NCI-H82 treated with DMSO at 0.1 percent for 48 hours (cell line): Measurements from ENCODE around the gene CABP2.
"Not testable (repeated sequence)": the region's sequence is repeated elsewhere in the genome, so short reads cannot be mapped to it uniquely, and the experiment has no call there.

Source experiments
- DNase-seq: peaks from one replicate; lab custom pipeline; 2025; ENCODE audit not compliant: unreplicated experiment; lab: John Stamatoyannopoulos, UW

CABP2 gene

DNA sequence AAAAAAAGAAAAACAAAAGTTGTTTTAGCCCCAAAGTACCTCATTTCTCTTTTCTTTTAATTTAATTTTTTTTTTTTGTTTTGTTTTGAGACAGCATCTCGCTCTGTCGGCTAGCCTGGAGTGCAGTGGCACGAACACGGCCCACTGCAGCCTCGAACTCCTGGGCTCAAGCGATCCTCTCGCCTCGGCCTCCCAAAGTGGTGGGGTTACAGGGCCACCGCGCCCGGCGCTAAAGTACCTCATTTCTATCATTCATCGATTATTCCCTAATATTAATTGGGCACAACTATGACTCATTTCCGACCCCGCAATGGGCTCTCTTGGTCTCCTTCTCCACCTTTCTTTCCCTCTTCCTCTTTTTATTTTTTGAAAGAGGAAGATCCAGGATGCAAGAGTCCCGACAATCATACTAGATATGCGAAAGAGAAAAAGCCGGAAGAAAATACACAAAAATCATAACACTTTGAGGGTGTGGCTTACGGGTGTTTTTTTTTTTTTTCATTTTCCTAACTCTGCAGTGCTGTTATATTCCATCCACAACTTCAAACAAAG lies 40.9 kb downstream of the CABP2 start:
- DNase-seq = no peak

DNA sequence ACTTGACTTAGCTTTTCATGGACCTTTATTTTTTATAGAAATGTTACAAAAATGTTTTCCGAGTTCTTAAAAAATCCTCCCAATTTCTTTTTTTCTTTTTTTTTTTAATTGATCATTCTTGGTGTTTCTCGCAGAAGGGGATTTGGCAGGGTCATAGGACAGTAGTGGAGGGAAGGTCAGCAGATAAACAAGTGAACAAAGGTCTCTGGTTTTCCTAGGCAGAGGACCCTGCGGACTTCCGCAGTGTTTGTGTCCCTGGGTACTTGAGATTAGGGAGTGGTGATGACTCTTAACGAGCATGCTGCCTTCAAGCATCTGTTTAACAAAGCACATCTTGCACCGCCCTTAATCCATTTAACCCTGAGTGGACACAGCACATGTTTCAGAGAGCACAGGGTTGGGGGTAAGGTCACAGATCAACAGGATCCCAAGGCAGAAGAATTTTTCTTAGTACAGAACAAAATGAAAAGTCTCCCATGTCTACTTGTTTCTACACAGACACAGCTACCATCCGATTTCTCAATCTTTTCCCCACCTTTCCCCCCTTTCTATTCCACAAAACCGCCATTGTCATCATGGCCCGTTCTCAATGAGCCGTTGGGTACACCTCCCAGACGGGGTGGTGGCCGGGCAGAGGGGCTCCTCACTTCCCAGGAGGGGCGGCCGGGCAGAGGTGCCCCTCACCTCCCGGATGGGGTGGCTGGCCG lies 45.7 kb downstream of the CABP2 start:
- DNase-seq = not testable (repeated sequence)

- DNase-seq = not testable (repeated sequence)
Measured at GRCh38 chr11:67476692-67477091, 46.6 kb downstream of the CABP2 start.

DNA sequence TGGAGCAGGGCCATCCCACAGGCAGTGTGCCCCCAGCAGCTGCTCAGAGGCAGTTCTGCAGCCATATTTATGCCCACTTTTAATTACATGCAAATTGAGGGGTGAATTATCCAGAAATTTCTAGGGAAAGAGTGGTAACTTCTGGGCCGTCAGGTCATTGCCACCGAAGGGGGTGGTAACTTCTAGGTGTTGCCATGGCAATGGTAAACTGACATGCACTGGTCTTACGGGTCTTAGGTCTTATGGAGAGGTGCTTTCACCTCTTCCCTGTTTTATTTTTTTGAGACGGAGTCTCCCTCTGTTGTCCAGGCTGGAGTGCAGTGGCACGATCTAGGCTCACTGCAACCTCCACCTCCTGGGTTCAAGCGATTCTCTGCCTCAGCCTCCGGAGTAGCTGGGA lies 50.4 kb downstream of the CABP2 start:
- DNase-seq = no peak

DNA sequence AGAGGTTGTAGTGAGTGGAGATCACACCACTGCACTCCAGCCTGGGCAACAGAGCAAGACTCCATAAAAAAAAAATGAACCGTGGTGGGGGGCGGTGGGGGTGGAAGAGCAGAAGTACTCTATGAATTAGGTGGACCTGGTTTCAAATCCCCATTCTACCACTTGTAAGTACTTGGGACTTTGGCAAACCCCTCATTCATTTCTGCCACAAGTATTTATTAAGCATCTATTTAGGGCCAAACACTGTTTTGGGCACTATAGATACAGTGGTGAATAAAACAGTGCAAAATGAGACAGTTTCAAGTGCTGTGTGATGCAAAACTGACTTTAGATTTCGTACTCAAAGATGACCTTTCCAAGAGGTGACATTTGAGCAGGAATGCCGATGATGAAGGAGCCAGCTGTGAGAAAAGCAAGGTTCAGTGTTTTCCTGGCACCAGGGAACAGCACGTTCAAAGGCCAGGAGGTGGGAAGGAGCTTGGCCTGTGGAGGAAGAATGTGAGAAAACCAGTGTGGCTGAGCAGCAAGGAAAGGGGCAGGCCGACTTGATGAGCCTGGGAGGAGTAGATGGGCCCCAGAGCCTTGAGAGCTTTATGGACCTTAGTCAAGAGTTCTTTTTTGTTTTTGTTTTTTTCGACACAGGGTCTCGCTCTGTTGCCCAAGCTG lies 52.8 kb downstream of the CABP2 start:
- no peak for DNase-seq

GRCh38 chr11:67469508-67469811 lies 53.8 kb downstream of the CABP2 start:
- no peak for DNase-seq
